NT2/D1 (cell line): Measurements from ENCODE around the gene SLC22A17.

ENCODE experiments used
- DNase-seq: peaks from one replicate; pipeline ENCODE4 v3.0.0-alpha.2; 2011; ENCODE audit warnings: low read depth, low spot score
- H3K27me3 ChIP-seq: 2 replicates; pipeline ENCODE4 v1.6.0; 2011; ENCODE audit warnings: mild to moderate bottlenecking; ENCODE audit not compliant: insufficient read length, insufficient read depth
- H3K36me3 ChIP-seq: 2 replicates; pipeline ENCODE4 v1.6.1; 2011; ENCODE audit warnings: mild to moderate bottlenecking, low read length, mixed read lengths; ENCODE audit not compliant: insufficient read depth, insufficient read length
- H3K4me1 ChIP-seq: 2 replicates; pipeline ENCODE4 v1.5.1; 2011; ENCODE audit not compliant: insufficient read depth, insufficient read length
- H3K4me3 ChIP-seq: 2 replicates; pipeline ENCODE4 v1.5.1; 2011; ENCODE audit warnings: low read depth; ENCODE audit not compliant: insufficient read length
- H3K9ac ChIP-seq: 2 replicates; pipeline ENCODE4 v1.6.0; 2011; ENCODE audit warnings: low read depth; ENCODE audit not compliant: insufficient read length
- H3K9me3 ChIP-seq: 2 replicates; pipeline ENCODE4 v1.5.1; 2011; ENCODE audit warnings: mild to moderate bottlenecking, low read length; ENCODE audit not compliant: insufficient read depth
- SUZ12 ChIP-seq: IDR thresholded peaks from 2 replicates; pipeline ENCODE4 v1.6.1; 2011; ENCODE audit not compliant: insufficient read length, insufficient read depth; ENCODE audit errors: extremely low read depth
- YY1 ChIP-seq: IDR thresholded peaks from 2 replicates; pipeline ENCODE4 v1.6.1; 2011; ENCODE audit not compliant: insufficient read length, insufficient read depth
- ZNF274 ChIP-seq: IDR thresholded peaks from 2 replicates; pipeline ENCODE4 v1.6.1; 2011; ENCODE audit warnings: mild to moderate bottlenecking, low read depth, low read length

SLC22A17 gene

GRCh38 chr14:23297611-23298277, 54.9 kb downstream of the SLC22A17 start:
- Histone ChIP-seq H3K27me3 (peaks cover 74% of the 10 kb centered on the region), H3K4me3 (no peak overlapping the region), H3K36me3 (no peaks in the 10 kb centered on the region), H3K4me1 (peaks cover 5% of the 10 kb centered on the region), H3K9ac (no peak overlapping the region), H3K9me3 (no peaks in the 10 kb centered on the region)
- TF ChIP-seq SUZ12 = no peak
- no peak for TF ChIP-seq ZNF274
- no peak for TF ChIP-seq YY1
- DNase-seq = no peak

DNA sequence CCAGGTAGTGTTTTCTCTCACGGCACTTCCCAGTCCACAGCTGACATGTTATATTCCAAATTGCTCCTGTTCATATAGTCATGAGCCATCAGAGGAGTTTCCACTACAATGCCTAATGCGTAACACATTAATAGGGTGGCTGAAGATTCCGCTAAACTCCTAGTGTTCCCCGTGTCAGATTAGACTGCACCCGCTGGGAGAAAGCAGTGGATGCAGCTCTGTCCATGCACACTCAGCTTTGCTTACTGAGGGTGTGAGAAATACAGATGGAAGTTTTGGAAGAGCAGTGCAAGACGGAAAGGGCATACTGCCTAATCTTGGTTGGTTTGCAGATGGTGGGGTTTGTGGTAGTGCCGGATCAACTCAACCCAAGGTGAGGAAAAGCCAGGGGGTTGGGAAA, 55.6 kb downstream of the SLC22A17 start:
- Histone ChIP-seq H3K4me1 (peaks cover 5% of the 10 kb centered on the region), H3K4me3 (no peak overlapping the region), H3K27me3 (peaks cover 80% of the 10 kb centered on the region), H3K9ac (no peak overlapping the region), H3K36me3 (no peaks in the 10 kb centered on the region), H3K9me3 (no peaks in the 10 kb centered on the region)
- no peak for DNase-seq
- TF ChIP-seq YY1 = no peak
- no peak for TF ChIP-seq SUZ12
- TF ChIP-seq ZNF274 = no peak
